K562 (cell line): ENCODE data around the gene SBF1. TPM values are rescaled to one million over a fixed set of nuclear protein-coding genes. Genes with fewer than 3 reads are reported as not detected.

Source experiments
- ATAC-seq: fragments of 200-7000 bp; cut with Tn5 transposase; 3 replicates; pipeline ENCODE4 v1.9.1; 2020; ENCODE audit warnings: moderate library complexity
- BruUV-seq: library from RNA; stranded (reverse); fragments of 400-500 nt; replicated peaks from 2 replicates; lab custom pipeline; 2021; lab: Mats Ljungman, UMichigan
- CTCF ChIA-PET: fragments of 300-600 bp; formaldehyde crosslinking; extraction: SDS; loops from one replicate; lab custom pipeline; 2021; ENCODE audit warnings: low intra/inter-chr PET ratio; lab: Yijun Ruan, JAX
- POLR2A ChIA-PET: fragments of 300-600, 350-650 bp; sonication (Branson Sonifier 250); formaldehyde crosslinking; extraction: SDS; loops from one replicate; lab custom pipeline; 2021; ENCODE audit warnings: antibody characterized with exemption, inconsistent platforms; lab: Yijun Ruan, JAX
- DNase-seq, 4 experiments: peaks; one replicate each; pipeline versions ENCODE4 v3.0.0 to v3.0.0-alpha.2; 2011 to 2018; ENCODE audit warnings: low spot score in 3 of 4, mixed read lengths in 3 of 4; ENCODE audit errors: extremely low read depth in 1 of 4
- FAIRE-seq: peaks from 2 replicates; lab custom pipeline; 2011; peaks lifted over from hg19 to GRCh38; lab: Jason Lieb, UNC
- H2AFZ ChIP-seq: 2 replicates; pipeline ENCODE4 v1.6.0; 2011; ENCODE audit warnings: low read depth, low read length, control low read depth, inconsistent platforms
- H3K27ac ChIP-seq: fragments of 200-600 bp; 3 replicates; pipeline ENCODE4 v1.8.0; 2011; ENCODE audit warnings: low read depth, mild to moderate bottlenecking, control low read depth, inconsistent platforms, low read length, moderate library complexity, mixed read lengths; ENCODE audit errors: extremely low read depth
- H3K27me3 ChIP-seq, 2 experiments: fragments of 300-600 bp in 1 of 2; 2 replicates in 1 of 2; 3 replicates in 1 of 2; pipeline versions ENCODE4 v1.6.0 to v1.8.0; 2011; ENCODE audit warnings: inconsistent platforms in 2 of 2, low read length in 2 of 2, mild to moderate bottlenecking in 1 of 2, mixed read lengths in 1 of 2, moderate library complexity in 1 of 2; ENCODE audit not compliant: control insufficient read depth in 2 of 2, insufficient read depth in 2 of 2
- H3K36me3 ChIP-seq: fragments of 300-600 bp; 3 replicates; pipeline ENCODE4 v1.8.0; 2011; ENCODE audit warnings: mild to moderate bottlenecking, low read length, inconsistent platforms; ENCODE audit not compliant: control insufficient read depth, insufficient read depth
- H3K4me1 ChIP-seq, 2 experiments: fragments of 200-600 bp in 1 of 2; replicated peaks in 1 of 2; 2 replicates in 1 of 2; 3 replicates in 1 of 2; pipeline versions ENCODE4 v1.5.1 to v1.8.0; 2011; ENCODE audit warnings: inconsistent platforms in 2 of 2, low read length in 2 of 2, mild to moderate bottlenecking in 1 of 2, mixed read lengths in 1 of 2, moderate library complexity in 1 of 2; ENCODE audit not compliant: control insufficient read depth in 2 of 2, insufficient read depth in 2 of 2
- H3K4me2 ChIP-seq: 2 replicates; pipeline ENCODE4 v1.6.1; 2011; ENCODE audit warnings: low read length, control low read depth, inconsistent platforms, mixed read lengths; ENCODE audit not compliant: insufficient read depth
- H3K4me3 ChIP-seq: fragments of 200-600 bp; sonication (generic), shearing (Covaris generic); 2 replicates; pipeline ENCODE4 v1.5.1; 2016; ENCODE audit warnings: control low read depth, inconsistent platforms
- H3K79me2 ChIP-seq: fragments of 200-600 bp; 3 replicates; pipeline ENCODE4 v1.8.0; 2011; ENCODE audit warnings: low read length, inconsistent platforms; ENCODE audit not compliant: control insufficient read depth, insufficient read depth
- H3K9ac ChIP-seq, 2 experiments: 2 replicates each; pipeline versions ENCODE4 v1.6.0 to v1.6.1; 2011; ENCODE audit warnings: low read depth in 2 of 2, low read length in 2 of 2, control low read depth in 1 of 2, inconsistent platforms in 1 of 2, mild to moderate bottlenecking in 1 of 2, mixed read lengths in 1 of 2; ENCODE audit not compliant: insufficient read depth in 1 of 2
- H3K9me1 ChIP-seq: one replicate; pipeline ENCODE4 v1.6.0; 2011; ENCODE audit warnings: inconsistent platforms, mild to moderate bottlenecking, low read length, moderate library complexity; ENCODE audit not compliant: control insufficient read depth, insufficient read depth
- H3K9me3 ChIP-seq: replicated peaks from 2 replicates; pipeline ENCODE4 v1.5.1; 2011; ENCODE audit warnings: low read depth, low read length, inconsistent platforms; ENCODE audit not compliant: control insufficient read depth, insufficient read depth
- H4K20me1 ChIP-seq: replicated peaks from 2 replicates; pipeline ENCODE4 v1.6.1; 2011; ENCODE audit warnings: low read length, inconsistent platforms, mixed read lengths; ENCODE audit not compliant: control insufficient read depth, insufficient read depth
- CCNT2 ChIP-seq: IDR thresholded peaks from 2 replicates; pipeline ENCODE4 v1.6.1; 2011; ENCODE audit warnings: borderline replicate concordance, low read depth, mild to moderate bottlenecking, moderate library complexity, mixed read lengths, low read length; ENCODE audit not compliant: insufficient read length; ENCODE audit errors: extremely low read depth
- CREB1 ChIP-seq, 2 experiments: sonication (generic) in 1 of 2; formaldehyde crosslinking in 1 of 2; IDR thresholded peaks; 2 replicates each; pipeline versions ENCODE4 v1.6.1 to v1.8.0; 2012 to 2022; ENCODE audit warnings: inconsistent platforms in 1 of 2, mild to moderate bottlenecking in 1 of 2, missing genetic modification reagents in 1 of 2, moderate library complexity in 1 of 2
- FOSL1 ChIP-seq: fragments of 200-800 bp; sonication (Bioruptor generic); conservative IDR thresholded peaks from 2 replicates; pipeline ENCODE4 v1.6.1; 2016; ENCODE audit warnings: missing genetic modification characterization, missing compliant biosample characterization
- HDAC2 ChIP-seq: fragments of 450-650 bp; IDR thresholded peaks from 2 replicates; pipeline ENCODE4 v1.6.1; 2016; ENCODE audit warnings: mild to moderate bottlenecking
- KLF13 ChIP-seq: fragments of 450-650 bp; IDR thresholded peaks from 2 replicates; pipeline ENCODE4 v1.6.1; 2016; ENCODE audit warnings: missing genetic modification characterization, low read depth, mild to moderate bottlenecking, missing compliant biosample characterization, moderate library complexity, borderline replicate concordance
- MECOM ChIP-seq: fragments of 250-450 bp; sonication (Bioruptor Pico); IDR thresholded peaks from 2 replicates; pipeline ENCODE4 v1.8.0; 2022; ENCODE audit warnings: inconsistent platforms
- RFX1 ChIP-seq: fragments of 450-650 bp; IDR thresholded peaks from 2 replicates; pipeline ENCODE4 v1.6.1; 2016; ENCODE audit warnings: mild to moderate bottlenecking, moderate library complexity
- SMAD1 ChIP-seq: fragments of 150-350 bp; IDR thresholded peaks from 2 replicates; pipeline ENCODE4 v1.6.1; 2014; ENCODE audit warnings: low read length, low read depth; ENCODE audit not compliant: partially characterized antibody
- ZNF695 ChIP-seq: fragments of 450-650 bp; formaldehyde crosslinking; IDR thresholded peaks from 2 replicates; pipeline ENCODE4 v1.4.0; 2020; ENCODE audit warnings: mild to moderate bottlenecking, moderate library complexity
- WGBS: fragments of 100-300 bp; shearing (Covaris generic); methylation state at CpG from one replicate; pipeline ENCODE4 v1.1.6; 2016; ENCODE audit warnings: low coverage, mixed read lengths; ENCODE audit not compliant: insufficient coverage; ENCODE audit errors: missing lambda C conversion rate; 5-methylcytosine and 5-hydroxymethylcytosine counted together
- in situ Hi-C: fragments of 300-500 bp; cut with MboI; formaldehyde crosslinking; loops from 4 replicates; pipeline ENCODE4 v1.15.0; 2018; ENCODE audit warnings: inconsistent platforms, mixed read lengths
- intact Hi-C: fragments of 100-400 bp; cut with micrococcal nuclease; formaldehyde crosslinking; loops from 2 replicates; pipeline ENCODE4 v1.14.2; 2022
- polyA plus RNA-seq, 8 experiments: library from polyadenylated mRNA; depleted of rRNA in 4 of 8; stranded (reverse) in 5 of 8; unstranded in 3 of 8; fragments of >200 nt; fragmentation: Nextera tagmentation in 2 of 8; fragmentation: Illumina TruSeq in 1 of 8; extraction: Ambion mirVana in 2 of 8; extraction: Trizol in 1 of 8; gene quantifications; 2 replicates each; pipeline versions ENCODE4 v1.2.1 to v1.2.3, GENCODE V29; 2011 to 2014; ENCODE audit warnings: inconsistent platforms in 1 of 8, missing spikeins in 1 of 8
- total RNA-seq, 7 experiments: library from RNA; depleted of rRNA in 6 of 7; stranded (reverse); fragments of >200 nt in 6 of 7; fragmentation: Illumina TruSeq in 2 of 7; extraction: Trizol in 2 of 7; gene quantifications; 2 replicates each; pipeline versions ENCODE4 v1.2.1 to v1.2.3, GENCODE V29; 2011 to 2021; ENCODE audit warnings: low replicate concordance in 1 of 7
- TF ChIP-seq, protein P1 (sequence below): sonication (generic); formaldehyde crosslinking; IDR thresholded peaks from 2 replicates; pipeline ENCODE4 v1.8.1; 2023; ENCODE audit warnings: mild to moderate bottlenecking, missing genetic modification reagents, moderate library complexity

SBF1 gene
- total and polyA plus RNA-seq, 9 of the 15 experiments (the other 6 are each of a cell fraction or from before 2014, with no cell fraction given): 0.44 to 50.4 (median 11.4) TPM

DNA sequence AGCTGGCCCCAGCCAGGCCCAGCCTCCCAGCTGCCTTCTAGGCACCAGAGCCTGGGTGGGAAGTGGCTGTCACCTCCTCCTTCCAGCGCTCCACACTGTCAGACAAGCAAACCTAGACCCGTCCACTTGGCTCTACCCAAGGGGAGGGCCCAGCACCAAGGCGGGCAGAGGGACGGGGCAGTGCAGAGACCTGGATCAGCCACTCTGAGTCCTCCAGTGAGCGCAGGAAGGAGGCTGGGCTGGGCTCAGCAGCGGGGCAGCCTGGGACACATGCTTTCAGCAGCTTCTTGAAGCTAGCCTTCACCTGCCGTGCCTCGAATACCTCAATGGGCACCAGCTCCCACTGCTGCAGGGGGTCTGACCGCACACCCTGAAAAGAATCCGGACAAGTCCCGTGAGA, 18.8 kb downstream of the SBF1 start:
- intact Hi-C loops: no loop called here
- BruUV-seq: no TSS peak
- Histone ChIP-seq H2AFZ (no peak overlapping the region), H3K36me3 (peaks cover 51% of the 10 kb centered on the region; the same call in 1 of the 3 replicates), H3K27me3 (no peaks in the 10 kb centered on the region), H3K4me1 (peaks cover 0 to 4% of the 10 kb centered on the region in 2 experiments; a peak in 2 of 5 replicates), H3K9me3 (no peaks in the 10 kb centered on the region), H3K9ac (no peak overlapping the region)
- no peak for FAIRE-seq
- 100% methylated on average over 4 of the region's 11 CpGs for WGBS
- TF ChIP-seq KLF13 (no peak), CREB1 (IDR thresholded peaks at IDR 0.05) (no peak), CREB1 (CRISPR knock-in tag; IDR thresholded peaks at IDR 0.05) (no peak), SMAD1 (no peak), ZNF695 (no peak), FOSL1 (tag) (no peak), RFX1 (no peak), MECOM (CRISPR knock-in tag) (no peak), CCNT2 (no peak), HDAC2 (no peak)
- TF ChIP-seq, protein P1, sequence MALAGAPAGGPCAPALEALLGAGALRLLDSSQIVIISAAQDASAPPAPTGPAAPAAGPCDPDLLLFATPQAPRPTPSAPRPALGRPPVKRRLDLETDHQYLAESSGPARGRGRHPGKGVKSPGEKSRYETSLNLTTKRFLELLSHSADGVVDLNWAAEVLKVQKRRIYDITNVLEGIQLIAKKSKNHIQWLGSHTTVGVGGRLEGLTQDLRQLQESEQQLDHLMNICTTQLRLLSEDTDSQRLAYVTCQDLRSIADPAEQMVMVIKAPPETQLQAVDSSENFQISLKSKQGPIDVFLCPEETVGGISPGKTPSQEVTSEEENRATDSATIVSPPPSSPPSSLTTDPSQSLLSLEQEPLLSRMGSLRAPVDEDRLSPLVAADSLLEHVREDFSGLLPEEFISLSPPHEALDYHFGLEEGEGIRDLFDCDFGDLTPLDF (CRISPR knock-in tag): no peak
- TF ChIP-seq, all 486 proteins: peak for 0
- in situ Hi-C loops: no loop called here
- ChIA-PET CTCF (no interaction called here), POLR2A (no interaction called here)
- no peaks in the 10 kb centered on the region for H3K9me1 ChIP-seq
- H3K4me3 ChIP-seq: no peak overlapping the region
- H3K4me2 ChIP-seq: no peak overlapping the region
- H4K20me1 ChIP-seq: no peaks in the 10 kb centered on the region
- no peak for ATAC-seq
- no peak overlapping the region for H3K27ac ChIP-seq
- DNase-seq: no peak
- no peaks in the 10 kb centered on the region for H3K79me2 ChIP-seq
